B cell (primary cell): Measurements from ENCODE around the gene ARHGAP18. TPM values are rescaled to one million over a fixed set of nuclear protein-coding genes. Genes with fewer than 3 reads are reported as not detected.

Experiments used
- ATAC-seq: fragments of 200-7000 bp; cut with Tn5 transposase; one replicate; pipeline ENCODE4 v1.10.0; 2021; ENCODE audit warnings: low read depth, mild to moderate bottlenecking, moderate number of reproducible peaks, moderate library complexity
- CTCF ChIA-PET: fragments of 350-600 bp; sonication (Branson Sonifier 250); formaldehyde crosslinking; loops from one replicate; lab custom pipeline; 2021; ENCODE audit warnings: antibody characterized with exemption, inconsistent platforms; lab: Charles Lee
- POLR2A ChIA-PET: fragments of 350-600 bp; sonication (Branson Sonifier 250); formaldehyde crosslinking; loops from one replicate; lab custom pipeline; 2021; ENCODE audit warnings: antibody characterized with exemption; lab: Charles Lee
- DNase-seq: peaks from one replicate; pipeline ENCODE4 v3.0.0; 2013
- H2AFZ ChIP-seq: 2 replicates; pipeline ENCODE4 v1.6.1; 2012; ENCODE audit warnings: mild to moderate bottlenecking, low read depth, low read length; ENCODE audit not compliant: insufficient read depth, poor library complexity, severe bottlenecking
- H3K27ac ChIP-seq, 2 donors: 1 replicate in 1 of 2; 2 replicates in 1 of 2; pipeline ENCODE4 v1.5.1; 2012 to 2013; ENCODE audit warnings: low read length in 2 of 2, mild to moderate bottlenecking in 2 of 2, moderate library complexity in 1 of 2
- H3K27me3 ChIP-seq, 4 experiments: fragments of 200-600 bp in 1 of 4; sonication (generic) in 1 of 4; replicated peaks in 1 of 4; 1 replicate in 2 of 4; 2 replicates in 2 of 4; pipeline versions ENCODE4 v1.6.1 to v1.7.0; 2013 to 2016; ENCODE audit warnings: low read length in 3 of 4, mild to moderate bottlenecking in 2 of 4, mixed read lengths in 1 of 4, moderate library complexity in 1 of 4; ENCODE audit not compliant: insufficient read depth in 4 of 4, control insufficient read depth in 3 of 4; ENCODE audit errors: control extremely low read depth in 1 of 4
- H3K36me3 ChIP-seq, 2 experiments: replicated peaks in 1 of 2; 1 replicate in 1 of 2; 2 replicates in 1 of 2; pipeline versions ENCODE4 v1.6.1 to v1.7.1; 2013; ENCODE audit warnings: low read length in 1 of 2; ENCODE audit not compliant: insufficient read depth in 2 of 2, control insufficient read depth in 1 of 2; ENCODE audit errors: control extremely low read depth in 1 of 2, extremely low read depth in 1 of 2
- H3K4me1 ChIP-seq, 2 donors: fragments of 200-600 bp in 1 of 2; sonication (generic) in 1 of 2; 1 replicate in 1 of 2; 2 replicates in 1 of 2; pipeline versions ENCODE4 v1.5.1 to v1.6.1; 2013 to 2017; ENCODE audit warnings: low read length in 2 of 2; ENCODE audit not compliant: control insufficient read depth in 2 of 2, insufficient read depth in 2 of 2
- H3K4me2 ChIP-seq: replicated peaks from 2 replicates; pipeline ENCODE3; 2012; ENCODE audit warnings: mild to moderate bottlenecking, low read depth, low read length; ENCODE audit not compliant: poor library complexity, severe bottlenecking
- H3K4me3 ChIP-seq, 5 experiments: fragments of 200-600 bp in 1 of 5; sonication (generic) in 1 of 5; 1 replicate in 3 of 5; 2 replicates in 2 of 5; pipeline versions ENCODE4 v1.5.1 to v1.7.0; 2011 to 2016; ENCODE audit warnings: low read length in 4 of 5, mild to moderate bottlenecking in 4 of 5, low read depth in 2 of 5, control low read depth in 1 of 5, moderate library complexity in 1 of 5; ENCODE audit not compliant: insufficient read depth in 1 of 5; ENCODE audit errors: control extremely low read depth in 1 of 5, extremely low read depth in 1 of 5
- H3K79me2 ChIP-seq: fragments of 200-600 bp; sonication (generic); one replicate; pipeline ENCODE4 v1.6.0; 2016; ENCODE audit warnings: low read length; ENCODE audit not compliant: control insufficient read depth, insufficient read depth
- H3K9ac ChIP-seq: fragments of 200-600 bp; sonication (generic); 2 replicates; pipeline ENCODE4 v1.6.1; 2017; ENCODE audit warnings: mild to moderate bottlenecking, low read length, moderate library complexity
- H3K9me3 ChIP-seq, 3 donors: one replicate each; pipeline versions ENCODE4 v1.6.1 to v1.7.1; 2013; ENCODE audit warnings: low read length in 2 of 3; ENCODE audit not compliant: control insufficient read depth in 2 of 3, insufficient read depth in 1 of 3; ENCODE audit errors: control extremely low read depth in 1 of 3
- H4K20me1 ChIP-seq: 2 replicates; pipeline ENCODE4 v1.6.0; 2012; ENCODE audit warnings: mild to moderate bottlenecking, low read length; ENCODE audit not compliant: insufficient read depth, control insufficient read depth, poor library complexity, severe bottlenecking
- H3K27ac Mint-ChIP-seq: one replicate; pipeline ENCODE4 v1.8.0; 2021; ENCODE audit warnings: mixed read lengths
- H3K27me3 Mint-ChIP-seq: one replicate; pipeline ENCODE4 v1.8.0; 2021; ENCODE audit warnings: mixed read lengths
- H3K4me1 Mint-ChIP-seq: one replicate; pipeline ENCODE4 v1.8.0; 2021; ENCODE audit warnings: mixed read lengths
- H3K4me3 Mint-ChIP-seq: one replicate; pipeline ENCODE4 v1.8.0; 2021; ENCODE audit warnings: mixed read lengths
- H3K9me3 Mint-ChIP-seq: one replicate; pipeline ENCODE4 v1.8.0; 2022; ENCODE audit warnings: mixed read lengths; ENCODE audit not compliant: insufficient read depth
- EZH2 ChIP-seq: IDR thresholded peaks from 2 replicates; pipeline ENCODE4 v1.6.1; 2012; ENCODE audit warnings: borderline replicate concordance, low read depth, mild to moderate bottlenecking, moderate library complexity, low read length; ENCODE audit not compliant: insufficient read depth, poor library complexity, severe bottlenecking
- WGBS: methylation state at CpG from one replicate; pipeline ENCODE4 v1.1.5; 2013; ENCODE audit warnings: missing lambda C conversion rate; ENCODE audit not compliant: insufficient coverage; 5-methylcytosine and 5-hydroxymethylcytosine counted together
- intact Hi-C: fragments of 100-400 bp; cut with micrococcal nuclease; formaldehyde crosslinking; loops from one replicate; pipeline ENCODE4 v1.10.0; 2022
- polyA plus RNA-seq: library from polyadenylated mRNA; depleted of rRNA; stranded (reverse); fragments of >200 nt; gene quantifications from 2 replicates; pipeline ENCODE4 v1.2.3, GENCODE V29; 2012
- total RNA-seq, 2 donors: library from RNA; stranded (reverse); fragments of 120-200 nt in 1 of 2; gene quantifications; 1 replicate in 1 of 2; 2 replicates in 1 of 2; pipeline versions ENCODE4 v1.2.3 to v1.2.4, GENCODE V29; 2013 to 2022
- TF ChIP-seq, protein P1 (sequence below): fragments of 200-600 bp; IDR thresholded peaks from one replicate; pipeline ENCODE4 v1.8.0; 2022; ENCODE audit warnings: antibody characterized with exemption, mild to moderate bottlenecking

Gene ARHGAP18
- total and polyA plus RNA-seq, 2 donors (not counting 1 experiment from before 2014, with no cell fraction given), result 0.95 to 3.9 TPM

DNA sequence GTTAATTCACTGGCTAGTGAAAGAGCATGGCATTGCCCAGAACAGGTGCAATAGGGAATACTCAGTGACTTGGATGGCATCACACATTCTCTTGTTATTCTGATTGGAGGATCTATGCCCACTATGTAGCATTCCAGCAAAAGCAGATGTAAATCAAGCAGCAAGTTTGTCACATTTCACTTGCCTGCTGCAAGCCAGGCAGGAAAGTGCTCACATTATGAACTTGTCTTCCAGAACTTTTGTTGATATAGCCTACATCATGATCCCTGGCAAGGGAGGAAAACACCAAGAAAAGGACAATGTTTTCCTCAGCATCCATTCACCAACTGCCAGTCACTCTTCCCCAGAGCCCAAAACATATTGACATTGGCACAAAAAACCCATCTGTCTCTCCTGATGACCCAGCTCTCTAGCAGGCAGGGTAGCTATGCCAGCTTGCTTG is 77.8 kb downstream of the ARHGAP18 start:
- H3K9me3 ChIP-seq, result no peaks in the 10 kb centered on the region
- Mint-ChIP-seq H3K27ac (no peak overlapping the region), H3K27me3 (no peaks in the 10 kb centered on the region), H3K9me3 (no peaks in the 10 kb centered on the region), H3K4me1 (no peaks in the 10 kb centered on the region), H3K4me3 (no peak overlapping the region)
- no peaks in the 10 kb centered on the region for H4K20me1 ChIP-seq
- H3K79me2 ChIP-seq, result no peaks in the 10 kb centered on the region
- POLR2A ChIA-PET, result no interaction called here
- H3K36me3 ChIP-seq, result no peaks in the 10 kb centered on the region
- CTCF ChIA-PET, result no interaction called here
- H3K4me1 ChIP-seq, result no peaks in the 10 kb centered on the region
- TF ChIP-seq EZH2, result no peak
- TF ChIP-seq, protein P1, sequence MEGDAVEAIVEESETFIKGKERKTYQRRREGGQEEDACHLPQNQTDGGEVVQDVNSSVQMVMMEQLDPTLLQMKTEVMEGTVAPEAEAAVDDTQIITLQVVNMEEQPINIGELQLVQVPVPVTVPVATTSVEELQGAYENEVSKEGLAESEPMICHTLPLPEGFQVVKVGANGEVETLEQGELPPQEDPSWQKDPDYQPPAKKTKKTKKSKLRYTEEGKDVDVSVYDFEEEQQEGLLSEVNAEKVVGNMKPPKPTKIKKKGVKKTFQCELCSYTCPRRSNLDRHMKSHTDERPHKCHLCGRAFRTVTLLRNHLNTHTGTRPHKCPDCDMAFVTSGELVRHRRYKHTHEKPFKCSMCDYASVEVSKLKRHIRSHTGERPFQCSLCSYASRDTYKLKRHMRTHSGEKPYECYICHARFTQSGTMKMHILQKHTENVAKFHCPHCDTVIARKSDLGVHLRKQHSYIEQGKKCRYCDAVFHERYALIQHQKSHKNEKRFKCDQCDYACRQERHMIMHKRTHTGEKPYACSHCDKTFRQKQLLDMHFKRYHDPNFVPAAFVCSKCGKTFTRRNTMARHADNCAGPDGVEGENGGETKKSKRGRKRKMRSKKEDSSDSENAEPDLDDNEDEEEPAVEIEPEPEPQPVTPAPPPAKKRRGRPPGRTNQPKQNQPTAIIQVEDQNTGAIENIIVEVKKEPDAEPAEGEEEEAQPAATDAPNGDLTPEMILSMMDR, result no peak
- no peak overlapping the region for H3K27ac ChIP-seq
- ATAC-seq, result no peak
- intact Hi-C loops, result no loop called here
- H3K9ac ChIP-seq, result no peak overlapping the region
- H3K4me3 ChIP-seq, result no peak overlapping the region
- no peaks in the 10 kb centered on the region for H3K27me3 ChIP-seq
- no peak overlapping the region for H2AFZ ChIP-seq
- DNase-seq, result no peak
- H3K4me2 ChIP-seq, result no peak overlapping the region

DNA sequence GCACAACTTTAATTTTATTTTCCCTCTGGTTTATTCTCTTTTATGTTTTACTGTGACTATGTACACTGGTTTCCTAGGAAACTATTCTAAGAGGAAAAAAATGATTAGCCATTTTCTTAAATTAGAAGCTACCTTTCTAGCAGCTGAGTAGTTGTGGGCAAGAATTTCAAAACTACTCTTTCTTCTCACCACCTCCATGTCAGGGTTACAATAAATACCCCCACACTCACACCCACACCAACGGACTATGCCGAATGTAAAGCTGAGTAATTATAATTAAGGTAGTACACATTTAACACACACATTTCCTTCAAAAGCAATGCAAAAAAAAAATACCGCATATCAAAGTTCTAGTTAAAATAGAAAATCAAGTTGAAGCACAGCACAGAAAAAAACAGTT is 78.9 kb downstream of the ARHGAP18 start:
- Histone ChIP-seq H3K4me3 (no peak overlapping the region), H2AFZ (no peak overlapping the region), H3K36me3 (no peaks in the 10 kb centered on the region), H4K20me1 (no peaks in the 10 kb centered on the region), H3K9me3 (no peaks in the 10 kb centered on the region), H3K79me2 (no peaks in the 10 kb centered on the region), H3K27me3 (no peaks in the 10 kb centered on the region), H3K27ac (no peak overlapping the region), H3K4me1 (no peaks in the 10 kb centered on the region), H3K9ac (no peak overlapping the region), H3K4me2 (no peak overlapping the region)
- Mint-ChIP-seq H3K27ac (no peak overlapping the region), H3K4me3 (no peak overlapping the region), H3K9me3 (no peaks in the 10 kb centered on the region), H3K4me1 (no peaks in the 10 kb centered on the region), H3K27me3 (no peaks in the 10 kb centered on the region)
- no peak for TF ChIP-seq EZH2
- TF ChIP-seq, protein P1, result no peak
- intact Hi-C loops, result no loop called here
- no CpG with 5 or more reads among the region's 3 CpGs for WGBS
- ATAC-seq, result no peak
- no peak for DNase-seq
- POLR2A ChIA-PET, result no interaction called here
- CTCF ChIA-PET, result no interaction called here
